ENCODE data around the gene KIF1B.

- TF ChIP-seq FOXJ3 (CRISPR knock-in tag; IDR thresholded peaks at IDR 0.05) (no peak), EP300 (IDR thresholded peaks at IDR 0.05; ENCODE audit: borderline replicate concordance in 1 of 2, low read depth in 1 of 2, low read length in 1 of 2) (no peak), RFX5 (IDR thresholded peaks at IDR 0.05; ENCODE audit: low read length) (no peak), CTCF (IDR thresholded peaks at IDR 0.05) (no peak), RAD21 (IDR thresholded peaks at IDR 0.05; ENCODE audit: low read length) (no peak), MXI1 (IDR thresholded peaks at IDR 0.05; ENCODE audit: low read depth, low read length) (no peak), SMC3 (IDR thresholded peaks at IDR 0.05; ENCODE audit: low read depth, low read length) (no peak), ELF1 (IDR thresholded peaks at IDR 0.05) (no peak), GABPA (IDR thresholded peaks at IDR 0.05; ENCODE audit: low read depth) (no peak)
- TF ChIP-seq, protein P1, sequence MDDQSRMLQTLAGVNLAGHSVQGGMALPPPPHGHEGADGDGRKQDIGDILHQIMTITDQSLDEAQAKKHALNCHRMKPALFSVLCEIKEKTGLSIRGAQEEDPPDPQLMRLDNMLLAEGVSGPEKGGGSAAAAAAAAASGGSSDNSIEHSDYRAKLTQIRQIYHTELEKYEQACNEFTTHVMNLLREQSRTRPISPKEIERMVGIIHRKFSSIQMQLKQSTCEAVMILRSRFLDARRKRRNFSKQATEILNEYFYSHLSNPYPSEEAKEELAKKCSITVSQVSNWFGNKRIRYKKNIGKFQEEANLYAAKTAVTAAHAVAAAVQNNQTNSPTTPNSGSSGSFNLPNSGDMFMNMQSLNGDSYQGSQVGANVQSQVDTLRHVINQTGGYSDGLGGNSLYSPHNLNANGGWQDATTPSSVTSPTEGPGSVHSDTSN (IDR thresholded peaks at IDR 0.05): no peak
- TF ChIP-seq, protein P2, sequence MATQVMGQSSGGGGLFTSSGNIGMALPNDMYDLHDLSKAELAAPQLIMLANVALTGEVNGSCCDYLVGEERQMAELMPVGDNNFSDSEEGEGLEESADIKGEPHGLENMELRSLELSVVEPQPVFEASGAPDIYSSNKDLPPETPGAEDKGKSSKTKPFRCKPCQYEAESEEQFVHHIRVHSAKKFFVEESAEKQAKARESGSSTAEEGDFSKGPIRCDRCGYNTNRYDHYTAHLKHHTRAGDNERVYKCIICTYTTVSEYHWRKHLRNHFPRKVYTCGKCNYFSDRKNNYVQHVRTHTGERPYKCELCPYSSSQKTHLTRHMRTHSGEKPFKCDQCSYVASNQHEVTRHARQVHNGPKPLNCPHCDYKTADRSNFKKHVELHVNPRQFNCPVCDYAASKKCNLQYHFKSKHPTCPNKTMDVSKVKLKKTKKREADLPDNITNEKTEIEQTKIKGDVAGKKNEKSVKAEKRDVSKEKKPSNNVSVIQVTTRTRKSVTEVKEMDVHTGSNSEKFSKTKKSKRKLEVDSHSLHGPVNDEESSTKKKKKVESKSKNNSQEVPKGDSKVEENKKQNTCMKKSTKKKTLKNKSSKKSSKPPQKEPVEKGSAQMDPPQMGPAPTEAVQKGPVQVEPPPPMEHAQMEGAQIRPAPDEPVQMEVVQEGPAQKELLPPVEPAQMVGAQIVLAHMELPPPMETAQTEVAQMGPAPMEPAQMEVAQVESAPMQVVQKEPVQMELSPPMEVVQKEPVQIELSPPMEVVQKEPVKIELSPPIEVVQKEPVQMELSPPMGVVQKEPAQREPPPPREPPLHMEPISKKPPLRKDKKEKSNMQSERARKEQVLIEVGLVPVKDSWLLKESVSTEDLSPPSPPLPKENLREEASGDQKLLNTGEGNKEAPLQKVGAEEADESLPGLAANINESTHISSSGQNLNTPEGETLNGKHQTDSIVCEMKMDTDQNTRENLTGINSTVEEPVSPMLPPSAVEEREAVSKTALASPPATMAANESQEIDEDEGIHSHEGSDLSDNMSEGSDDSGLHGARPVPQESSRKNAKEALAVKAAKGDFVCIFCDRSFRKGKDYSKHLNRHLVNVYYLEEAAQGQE (IDR thresholded peaks at IDR 0.05; ENCODE audit: low read depth, low read length): no peak
- TF ChIP-seq, protein P3, sequence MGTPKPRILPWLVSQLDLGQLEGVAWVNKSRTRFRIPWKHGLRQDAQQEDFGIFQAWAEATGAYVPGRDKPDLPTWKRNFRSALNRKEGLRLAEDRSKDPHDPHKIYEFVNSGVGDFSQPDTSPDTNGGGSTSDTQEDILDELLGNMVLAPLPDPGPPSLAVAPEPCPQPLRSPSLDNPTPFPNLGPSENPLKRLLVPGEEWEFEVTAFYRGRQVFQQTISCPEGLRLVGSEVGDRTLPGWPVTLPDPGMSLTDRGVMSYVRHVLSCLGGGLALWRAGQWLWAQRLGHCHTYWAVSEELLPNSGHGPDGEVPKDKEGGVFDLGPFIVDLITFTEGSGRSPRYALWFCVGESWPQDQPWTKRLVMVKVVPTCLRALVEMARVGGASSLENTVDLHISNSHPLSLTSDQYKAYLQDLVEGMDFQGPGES (IDR thresholded peaks at IDR 0.05; ENCODE audit: low read depth, low read length): no peak
Observed at GRCh38 chr1:10242811-10243210, 32.4 kb downstream of the KIF1B start.

Measured in SK-N-SH (cell line).